A549 (cell line): ENCODE results near the gene SAT1. TPM values are rescaled to one million over a fixed set of nuclear protein-coding genes. Genes with fewer than 3 reads are reported as not detected.
A peak's percentile ranks its signal among the peaks of the same experiment; 100 is the strongest.

Experiments
- ATAC-seq, 2 experiments: fragments of 200-7000 bp in 1 of 2; fragments of >200 bp in 1 of 2; cut with Nextera tagmentation in 1 of 2; cut with Tn5 transposase in 1 of 2; 3 replicates each; pipeline versions ENCODE4 v1.8.0 to v1.9.1; 2018 to 2020; ENCODE audit warnings: mild to moderate bottlenecking in 1 of 2, moderate library complexity in 1 of 2
- CTCF ChIA-PET: fragments of 300-600 bp; sonication (Branson Sonifier 250); formaldehyde crosslinking; extraction: SDS; loops from one replicate; lab custom pipeline; 2021; ENCODE audit warnings: antibody characterized with exemption, inconsistent platforms; lab: Yijun Ruan, JAX
- POLR2A ChIA-PET: fragments of 350-600 bp; formaldehyde crosslinking; extraction: SDS; loops from one replicate; lab custom pipeline; 2021; ENCODE audit warnings: antibody characterized with exemption, inconsistent platforms; lab: Yijun Ruan, JAX
- DNase-seq, 2 experiments: peaks; one replicate each; pipeline versions ENCODE4 v3.0.0 to v3.0.0-alpha.2; 2011 to 2016; ENCODE audit warnings: low read depth in 1 of 2, low spot score in 1 of 2
- FAIRE-seq: peaks from 2 replicates; lab custom pipeline; 2011; peaks lifted over from hg19 to GRCh38; lab: Jason Lieb, UNC
- H3K27ac ChIP-seq, 2 experiments: fragments of >200 bp; sonication (Bioruptor Twin); formaldehyde crosslinking; 3 replicates each; pipeline ENCODE4 v1.5.1; 2016 to 2017
- H3K4me1 ChIP-seq: fragments of >200 bp; sonication (Bioruptor Twin); formaldehyde crosslinking; 3 replicates; pipeline ENCODE4 v1.6.1; 2016
- H3K4me2 ChIP-seq: fragments of >200 bp; sonication (Bioruptor Twin); formaldehyde crosslinking; 3 replicates; pipeline ENCODE4 v1.6.1; 2016
- H3K4me3 ChIP-seq: fragments of >200 bp; sonication (Bioruptor Twin); formaldehyde crosslinking; 3 replicates; pipeline ENCODE4 v1.5.1; 2016
- H3K9me3 ChIP-seq: fragments of >200 bp; sonication (Bioruptor Twin); formaldehyde crosslinking; 3 replicates; pipeline ENCODE4 v1.6.1; 2016
- BHLHE40 ChIP-seq: IDR thresholded peaks from 2 replicates; pipeline ENCODE4 v1.6.1; 2012; ENCODE audit warnings: low read depth, low read length, inconsistent platforms
- CEBPB ChIP-seq, 2 experiments: fragments of >200 bp in 1 of 2; sonication (Bioruptor Twin) in 1 of 2; formaldehyde crosslinking in 1 of 2; IDR thresholded peaks; 2 replicates each; pipeline ENCODE4 v1.6.1; 2012 to 2016
- CHD4 ChIP-seq: fragments of 200-600 bp; sonication (generic); IDR thresholded peaks from 2 replicates; pipeline ENCODE4 v1.6.1; 2016; ENCODE audit warnings: antibody characterized with exemption, mild to moderate bottlenecking, borderline replicate concordance
- E2F6 ChIP-seq: IDR thresholded peaks from 2 replicates; pipeline ENCODE4 v1.6.1; 2012; ENCODE audit warnings: low read depth, borderline replicate concordance
- FOSB ChIP-seq: fragments of 250-450 bp; sonication (Bioruptor Pico); IDR thresholded peaks from 2 replicates; pipeline ENCODE4 v1.5.0; 2020; ENCODE audit warnings: mild to moderate bottlenecking, moderate library complexity
- FOSL2 ChIP-seq, 2 experiments: fragments of 450-650 bp in 1 of 2; fragments of >200 bp in 1 of 2; sonication (Bioruptor Twin) in 1 of 2; formaldehyde crosslinking; IDR thresholded peaks; 2 replicates each; pipeline versions ENCODE4 v1.5.0 to v1.6.1; 2016 to 2020; ENCODE audit warnings: mild to moderate bottlenecking in 1 of 2, moderate library complexity in 1 of 2
- GATA3 ChIP-seq: IDR thresholded peaks from 2 replicates; pipeline ENCODE4 v1.6.1; 2012; ENCODE audit warnings: borderline replicate concordance
- JUNB ChIP-seq: fragments of >200 bp; sonication (Bioruptor Twin); formaldehyde crosslinking; IDR thresholded peaks from 2 replicates; pipeline ENCODE4 v1.6.1; 2016
- KDM5A ChIP-seq: fragments of 200-600 bp; sonication (generic); IDR thresholded peaks from 2 replicates; pipeline ENCODE4 v1.6.1; 2016; ENCODE audit warnings: antibody characterized with exemption, mild to moderate bottlenecking
- MAFK ChIP-seq: fragments of 450-650 bp; IDR thresholded peaks from 2 replicates; pipeline ENCODE4 v1.6.1; 2014; ENCODE audit not compliant: partially characterized antibody
- MYC ChIP-seq: IDR thresholded peaks from 2 replicates; pipeline ENCODE4 v1.6.1; 2012; ENCODE audit warnings: mild to moderate bottlenecking, inconsistent platforms, low read length, improper control_type of control experiment, borderline replicate concordance
- NFE2L2 ChIP-seq: fragments of 150-350 bp; conservative IDR thresholded peaks from 2 replicates; pipeline ENCODE4 v1.6.1; 2014; ENCODE audit warnings: low read length
- PHF8 ChIP-seq: fragments of 200-600 bp; sonication (generic); IDR thresholded peaks from 2 replicates; pipeline ENCODE4 v1.6.1; 2016; ENCODE audit warnings: low read depth, mild to moderate bottlenecking, antibody characterized with exemption, moderate library complexity, borderline replicate concordance
- POLR2AphosphoS2 ChIP-seq: conservative IDR thresholded peaks from 2 replicates; pipeline ENCODE4 v1.6.1; 2012; ENCODE audit warnings: low read length, improper control_type of control experiment, inconsistent platforms
- RARB ChIP-seq: fragments of 250-450 bp; sonication (Bioruptor Pico); IDR thresholded peaks from 2 replicates; pipeline ENCODE4 v1.8.0; 2021; ENCODE audit warnings: mild to moderate bottlenecking, moderate library complexity
- RCOR1 ChIP-seq: fragments of 150-350 bp; IDR thresholded peaks from 2 replicates; pipeline ENCODE4 v1.6.1; 2014; ENCODE audit warnings: antibody characterized with exemption, low read length, low read depth
- RFX5 ChIP-seq: fragments of 450-650 bp; IDR thresholded peaks from 2 replicates; pipeline ENCODE4 v1.7.1; 2014; ENCODE audit warnings: antibody characterized with exemption, mild to moderate bottlenecking, moderate library complexity
- TFCP2L1 ChIP-seq: fragments of 250-450 bp; sonication (Bioruptor Pico); IDR thresholded peaks from 2 replicates; pipeline ENCODE4 v1.5.0; 2021; ENCODE audit warnings: mild to moderate bottlenecking
- ZNF302 ChIP-seq: fragments of 250-450 bp; sonication (Bioruptor Pico); IDR thresholded peaks from 2 replicates; pipeline ENCODE4 v1.9.0; 2021; ENCODE audit warnings: inconsistent platforms, mild to moderate bottlenecking, moderate library complexity
- WGBS: methylation state at CpG from one replicate; pipeline ENCODE4 v1.1.6; 2017; ENCODE audit errors: missing lambda C conversion rate; 5-methylcytosine and 5-hydroxymethylcytosine counted together
- polyA plus RNA-seq, 4 experiments: library from polyadenylated mRNA; depleted of rRNA in 3 of 4; stranded (reverse); fragments of >200 nt; fragmentation: RNase III in 1 of 4; extraction: RNeasy Plus Mini Kit Qiagen cat#74134 plus additional on column Dnase treatment in 1 of 4; gene quantifications; 2 replicates in 3 of 4; 3 replicates in 1 of 4; pipeline ENCODE4 v1.2.3, GENCODE V29; 2011 to 2017
- TF ChIP-seq, protein P1 (sequence below): fragments of >200 bp; sonication (Bioruptor Twin); formaldehyde crosslinking; IDR thresholded peaks from 2 replicates; pipeline ENCODE4 v1.6.1; 2016
- TF ChIP-seq, protein P2 (sequence below): IDR thresholded peaks from 2 replicates; pipeline ENCODE4 v1.6.1; 2012

Gene SAT1
- polyA plus RNA-seq, 2 of the 4 experiments (the other 2 are of a cell fraction) = 585 to 3,185 TPM

DNA sequence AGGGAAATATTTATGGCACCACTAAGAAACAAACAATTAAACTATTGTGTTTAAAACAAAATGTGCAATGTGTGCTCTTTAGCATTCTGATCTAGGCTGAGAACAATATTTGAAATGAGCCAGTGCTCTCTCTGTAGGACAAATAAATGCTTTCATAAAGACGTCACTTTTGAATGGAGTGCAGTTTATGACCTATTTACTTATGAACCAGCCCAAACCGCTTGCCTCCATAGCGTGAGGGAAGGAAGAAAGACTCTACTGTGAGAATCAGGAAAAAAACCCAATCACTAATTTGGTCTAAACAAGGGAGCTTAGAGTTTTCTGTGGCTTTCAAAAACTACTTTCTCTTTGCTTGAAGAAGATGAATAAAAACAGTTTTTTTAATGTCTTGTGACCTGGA lies 39.4 kb downstream of the SAT1 start:
- peak; percentile 50 to 81; a peak in 4 of 6 replicates for ATAC-seq
- H3K4me3 ChIP-seq = no peak overlapping the region
- DNase-seq = peak in 1 of 2 experiments; percentile 74
- peak; percentile 86 for FAIRE-seq
- CTCF ChIA-PET = interaction anchor here (1.1 to 1.2 kb wide), 2 partner anchors 15 to 80 kb away, joined by 3 read pairs; no protein-coding TSS in a partner anchor
- POLR2A ChIA-PET = interaction anchor here (1.0 kb wide), 1 partner anchor 79 kb away, joined by 3 read pairs; no protein-coding TSS in a partner anchor
- peak overlapping the region; percentile 58 for H3K4me2 ChIP-seq
- H3K9me3 ChIP-seq = no peaks in the 10 kb centered on the region
- H3K27ac ChIP-seq = peak overlapping the region; percentile 59 to 80
- peak; percentile 51 for TF ChIP-seq MAFK
- TF ChIP-seq GATA3 = no peak
- peaks cover 26% of the 10 kb centered on the region for H3K4me1 ChIP-seq
- 18% methylated on average over 3 of the region's 3 CpGs for WGBS

- no peak overlapping the region for H3K4me3 ChIP-seq
- TF ChIP-seq MYC = no peak
- whole genome bisulfite sequencing = 81% methylated on average over 6 of the region's 6 CpGs
- peak overlapping the region; percentile 59 to 80 for H3K27ac ChIP-seq
- peak overlapping the region; percentile 58; the same call in 2 of the 3 replicates for H3K4me2 ChIP-seq
- no peaks in the 10 kb centered on the region for H3K9me3 ChIP-seq
- POLR2A ChIA-PET = interaction anchor here (1.0 kb wide), 1 partner anchor 79 kb away, joined by 3 read pairs; no protein-coding TSS in a partner anchor
- DNase-seq (no peak), FAIRE-seq (no peak), ATAC-seq (peak in 1 of 2 experiments; percentile 42; a peak in 3 of 6 replicates)
- peaks cover 24% of the 10 kb centered on the region for H3K4me1 ChIP-seq
- CTCF ChIA-PET = interaction anchor here (1.1 to 1.2 kb wide), 2 partner anchors 16 to 79 kb away, joined by 3 read pairs; no protein-coding TSS in a partner anchor
Observed at GRCh38 chrX:23822841-23823240, 39.9 kb downstream of the SAT1 start.

GRCh38 chrX:23825675-23826074 lies 42.7 kb downstream of the SAT1 start:
- Histone ChIP-seq H3K4me1 (peaks cover 22% of the 10 kb centered on the region), H3K4me3 (no peak overlapping the region), H3K9me3 (no peaks in the 10 kb centered on the region), H3K4me2 (no peak overlapping the region), H3K27ac (no peak overlapping the region)
- CTCF ChIA-PET = no interaction called here
- FAIRE-seq (peak; percentile 49), ATAC-seq (no peak), DNase-seq (no peak)
- TF ChIP-seq E2F6 (no peak), JUNB (no peak), PHF8 (no peak), FOSB (CRISPR knock-in tag) (no peak), RFX5 (no peak), BHLHE40 (no peak), CEBPB (IDR thresholded peaks at IDR 0.05) (no peak), ZNF302 (no peak), TFCP2L1 (CRISPR knock-in tag) (no peak), KDM5A (no peak)
- TF ChIP-seq, protein P1, sequence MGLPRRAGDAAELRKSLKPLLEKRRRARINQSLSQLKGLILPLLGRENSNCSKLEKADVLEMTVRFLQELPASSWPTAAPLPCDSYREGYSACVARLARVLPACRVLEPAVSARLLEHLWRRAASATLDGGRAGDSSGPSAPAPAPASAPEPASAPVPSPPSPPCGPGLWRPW = no peak
- TF ChIP-seq, protein P2, sequence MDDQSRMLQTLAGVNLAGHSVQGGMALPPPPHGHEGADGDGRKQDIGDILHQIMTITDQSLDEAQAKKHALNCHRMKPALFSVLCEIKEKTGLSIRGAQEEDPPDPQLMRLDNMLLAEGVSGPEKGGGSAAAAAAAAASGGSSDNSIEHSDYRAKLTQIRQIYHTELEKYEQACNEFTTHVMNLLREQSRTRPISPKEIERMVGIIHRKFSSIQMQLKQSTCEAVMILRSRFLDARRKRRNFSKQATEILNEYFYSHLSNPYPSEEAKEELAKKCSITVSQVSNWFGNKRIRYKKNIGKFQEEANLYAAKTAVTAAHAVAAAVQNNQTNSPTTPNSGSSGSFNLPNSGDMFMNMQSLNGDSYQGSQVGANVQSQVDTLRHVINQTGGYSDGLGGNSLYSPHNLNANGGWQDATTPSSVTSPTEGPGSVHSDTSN = no peak
- POLR2A ChIA-PET = no interaction called here

DNA sequence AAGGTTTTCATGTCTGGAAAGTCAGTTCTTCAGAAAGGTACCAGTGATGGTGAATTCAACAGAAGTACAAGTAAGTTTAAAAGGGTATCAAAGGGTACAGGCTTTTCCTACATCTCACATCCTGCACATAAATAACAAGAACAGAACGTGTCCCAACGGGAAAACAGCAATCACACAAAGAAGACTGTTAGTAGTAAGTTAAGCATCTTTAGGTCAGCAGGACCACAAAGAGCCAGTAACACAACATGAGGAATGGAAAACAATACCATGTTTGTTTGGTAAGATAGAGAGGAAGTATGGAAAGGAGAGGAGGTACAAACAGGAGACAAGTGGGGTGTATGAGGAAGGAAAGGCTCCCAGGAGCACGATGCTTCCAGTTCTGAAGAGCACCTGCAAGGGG lies 43.2 kb downstream of the SAT1 start:
- WGBS = 80% methylated on average over 3 of the region's 3 CpGs
- no peaks in the 10 kb centered on the region for H3K9me3 ChIP-seq
- H3K4me2 ChIP-seq = no peak overlapping the region
- TF ChIP-seq CEBPB (IDR thresholded peaks at IDR 0.05) (no peak), RARB (no peak), BHLHE40 (no peak), GATA3 (no peak), FOSL2 (IDR thresholded peaks at IDR 0.05) (no peak), FOSL2 (CRISPR knock-in tag; IDR thresholded peaks at IDR 0.05) (no peak), RCOR1 (no peak), NFE2L2 (no peak), MYC (no peak), POLR2AphosphoS2 (no peak), ZNF302 (no peak), CHD4 (no peak)
- peak overlapping the region in 1 of 2 experiments; percentile 64; a peak in 3 of 6 replicates for H3K27ac ChIP-seq
- no peak for DNase-seq
- no peak overlapping the region for H3K4me3 ChIP-seq
- ChIA-PET CTCF (no interaction called here), POLR2A (interaction anchor here (0.7 kb wide), 1 partner anchor 43 kb away, joined by 3 read pairs; the partner anchor contains the start of gene SAT1)
- FAIRE-seq = no peak
- no peak for ATAC-seq
- peaks cover 21% of the 10 kb centered on the region for H3K4me1 ChIP-seq
